Measurements from ENCODE around the gene CPPED1. TPM values are rescaled to one million over a fixed set of nuclear protein-coding genes. Genes with fewer than 3 reads are reported as not detected.

CPPED1 gene, protein sequence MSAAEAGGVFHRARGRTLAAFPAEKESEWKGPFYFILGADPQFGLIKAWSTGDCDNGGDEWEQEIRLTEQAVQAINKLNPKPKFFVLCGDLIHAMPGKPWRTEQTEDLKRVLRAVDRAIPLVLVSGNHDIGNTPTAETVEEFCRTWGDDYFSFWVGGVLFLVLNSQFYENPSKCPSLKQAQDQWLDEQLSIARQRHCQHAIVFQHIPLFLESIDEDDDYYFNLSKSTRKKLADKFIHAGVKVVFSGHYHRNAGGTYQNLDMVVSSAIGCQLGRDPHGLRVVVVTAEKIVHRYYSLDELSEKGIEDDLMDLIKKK
- 3.9 TPM for polyA plus RNA-seq (2012; ENCODE audit: low read depth, missing spikeins)

DNA sequence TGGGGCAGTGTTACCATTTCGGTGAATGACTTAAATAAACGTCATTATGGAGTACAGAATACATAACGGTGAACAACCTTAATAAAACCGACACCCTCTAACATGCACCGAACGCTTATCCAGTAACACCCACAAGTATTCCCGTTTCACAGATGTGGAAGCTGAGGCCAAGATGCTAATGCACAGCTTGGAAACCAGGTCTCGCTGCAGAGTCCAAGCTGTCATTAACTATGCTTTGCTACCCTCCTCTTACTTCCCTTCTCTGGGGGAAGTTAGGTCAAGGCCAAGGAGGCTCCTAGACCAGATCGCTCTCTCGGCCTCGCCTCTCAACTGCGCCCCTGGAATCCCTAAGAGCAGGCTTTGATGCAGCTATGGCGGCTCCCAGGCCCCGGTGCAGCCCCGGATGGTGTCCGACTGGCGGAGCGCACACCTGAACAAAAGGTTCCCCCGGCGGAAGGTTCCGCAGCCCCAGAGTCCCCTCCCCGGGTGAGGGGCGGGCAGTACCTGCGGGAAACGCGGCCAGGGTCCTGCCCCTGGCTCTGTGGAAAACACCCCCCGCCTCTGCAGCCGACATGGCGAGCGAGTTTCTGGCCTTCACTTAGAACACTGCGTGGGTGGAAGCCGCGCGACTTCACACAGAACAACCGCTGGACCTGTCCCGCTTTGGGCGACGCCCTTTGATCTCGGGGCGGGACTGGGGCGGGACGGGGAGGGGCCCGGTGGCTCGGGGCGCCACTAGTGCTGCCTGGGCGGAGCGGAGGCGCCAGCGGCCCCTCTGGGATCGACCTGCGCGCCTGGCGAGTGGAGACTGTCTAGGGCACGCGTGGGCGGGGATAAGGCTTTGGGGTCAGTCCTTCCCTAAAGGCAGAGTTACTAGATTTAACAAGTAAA, at the start of gene CPPED1:
Gene CPPED1 (minus strand): TSS at position 685 of the 891 bp plus-strand sequence. CDS start 111 bp downstream, at position 574.
- DNase-seq (ENCODE audit: insufficient read length, low spot score) (peak; percentile 86), FAIRE-seq (peak; percentile 79)
- TF ChIP-seq POU2F2 (IDR thresholded peaks at IDR 0.05; ENCODE audit: low read depth, low read length) (peak; percentile 81; the same call in 1 of the 2 replicates), TAF1 (IDR thresholded peaks at IDR 0.05; ENCODE audit: low read depth, low read length) (peak; percentile 98), PAX5 (IDR thresholded peaks at IDR 0.05; ENCODE audit: insufficient read depth, low read length, severe bottlenecking) (peak; percentile 52), SPI1 (IDR thresholded peaks at IDR 0.05; ENCODE audit: low read depth, low read length) (no peak), POLR2A (IDR thresholded peaks at IDR 0.05; ENCODE audit: low read depth, low read length) (peak; percentile 97), POLR2AphosphoS5 (IDR thresholded peaks at IDR 0.05; ENCODE audit: low read depth, low read length) (peak; percentile 92)

DNA sequence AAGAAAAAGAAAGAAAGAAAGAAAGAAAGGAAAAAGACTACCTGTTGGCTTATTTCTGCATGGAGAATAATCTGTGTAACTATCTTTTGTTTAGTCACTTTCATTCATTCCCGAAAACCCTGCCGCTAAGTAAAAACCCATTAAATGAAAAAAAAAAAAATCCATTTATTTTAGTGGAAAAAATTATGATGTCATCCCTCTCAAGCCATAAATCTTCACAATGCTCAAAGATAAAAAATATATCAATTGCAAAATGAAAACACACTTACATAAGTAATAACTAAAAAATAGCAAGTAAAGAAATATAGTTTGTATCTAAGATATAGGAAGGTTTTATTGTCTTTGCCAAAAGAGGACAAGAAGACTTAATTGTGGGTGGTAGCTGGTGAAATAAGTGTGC, 46.5 kb upstream of the CPPED1 start:
- no peak for TF ChIP-seq POLR2AphosphoS5 (IDR thresholded peaks at IDR 0.05; ENCODE audit: low read depth, low read length)
- TF ChIP-seq PAX5 (IDR thresholded peaks at IDR 0.05; ENCODE audit: insufficient read depth, low read length, severe bottlenecking) = no peak
- no peak for TF ChIP-seq POU2F2 (IDR thresholded peaks at IDR 0.05; ENCODE audit: low read depth, low read length)
- no peak for TF ChIP-seq SPI1 (IDR thresholded peaks at IDR 0.05; ENCODE audit: low read depth, low read length)
- no peak for TF ChIP-seq TAF1 (IDR thresholded peaks at IDR 0.05; ENCODE audit: low read depth, low read length)
- TF ChIP-seq POLR2A (IDR thresholded peaks at IDR 0.05; ENCODE audit: low read depth, low read length) = no peak
- no peak for DNase-seq (ENCODE audit: insufficient read length, low spot score)
- no peak for FAIRE-seq

DNA sequence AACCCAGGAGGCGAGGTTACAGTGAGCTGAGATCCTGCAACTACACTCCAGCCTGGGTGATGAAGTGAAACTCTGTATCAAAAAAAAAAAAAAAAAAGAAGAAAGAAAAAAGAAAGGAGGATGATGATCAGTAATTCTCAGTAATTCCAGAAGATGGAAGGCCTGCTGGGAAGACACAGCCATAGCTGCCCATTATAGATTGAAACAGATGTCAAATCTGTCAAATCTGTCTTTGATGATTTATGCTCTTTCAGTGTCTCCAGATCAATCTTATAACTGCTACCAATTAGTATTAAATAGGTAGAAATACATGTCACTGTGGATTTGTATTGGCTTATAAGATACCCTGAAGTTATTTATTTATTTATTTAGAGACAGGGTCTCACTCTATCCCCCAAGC, 42.9 kb upstream of the CPPED1 start:
- DNase-seq (ENCODE audit: insufficient read length, low spot score) (no peak), FAIRE-seq (no peak)
- no peak for TF ChIP-seq POU2F2 (IDR thresholded peaks at IDR 0.05; ENCODE audit: low read depth, low read length)
- no peak for TF ChIP-seq TAF1 (IDR thresholded peaks at IDR 0.05; ENCODE audit: low read depth, low read length)
- no peak for TF ChIP-seq SPI1 (IDR thresholded peaks at IDR 0.05; ENCODE audit: low read depth, low read length)
- no peak for TF ChIP-seq POLR2AphosphoS5 (IDR thresholded peaks at IDR 0.05; ENCODE audit: low read depth, low read length)
- no peak for TF ChIP-seq POLR2A (IDR thresholded peaks at IDR 0.05; ENCODE audit: low read depth, low read length)
- no peak for TF ChIP-seq PAX5 (IDR thresholded peaks at IDR 0.05; ENCODE audit: insufficient read depth, low read length, severe bottlenecking)

DNA sequence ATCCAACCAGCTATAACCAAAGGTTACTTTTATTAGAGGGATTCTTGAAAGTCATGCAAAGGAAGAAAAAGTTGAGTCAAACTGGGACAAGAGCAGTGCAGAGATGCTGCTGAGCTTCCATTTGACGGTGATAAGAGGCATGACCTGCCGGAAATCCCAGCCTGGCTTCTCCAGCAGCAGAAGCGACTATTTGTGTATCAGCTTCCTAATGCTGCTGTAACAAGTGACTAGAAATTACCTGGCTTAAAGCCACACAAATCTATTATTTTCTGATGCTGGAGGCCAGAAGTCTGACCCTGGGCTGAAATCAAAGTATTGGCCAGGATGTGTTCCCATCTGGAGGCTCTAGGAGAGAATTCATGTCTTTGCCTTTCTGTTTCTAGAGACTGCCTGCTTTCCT, 41.6 kb upstream of the CPPED1 start:
- TF ChIP-seq POU2F2 (IDR thresholded peaks at IDR 0.05; ENCODE audit: low read depth, low read length) = no peak
- no peak for TF ChIP-seq SPI1 (IDR thresholded peaks at IDR 0.05; ENCODE audit: low read depth, low read length)
- TF ChIP-seq PAX5 (IDR thresholded peaks at IDR 0.05; ENCODE audit: insufficient read depth, low read length, severe bottlenecking) = no peak
- TF ChIP-seq POLR2A (IDR thresholded peaks at IDR 0.05; ENCODE audit: low read depth, low read length) = no peak
- no peak for TF ChIP-seq POLR2AphosphoS5 (IDR thresholded peaks at IDR 0.05; ENCODE audit: low read depth, low read length)
- no peak for TF ChIP-seq TAF1 (IDR thresholded peaks at IDR 0.05; ENCODE audit: low read depth, low read length)
- DNase-seq (ENCODE audit: insufficient read length, low spot score) = no peak
- FAIRE-seq = no peak

DNA sequence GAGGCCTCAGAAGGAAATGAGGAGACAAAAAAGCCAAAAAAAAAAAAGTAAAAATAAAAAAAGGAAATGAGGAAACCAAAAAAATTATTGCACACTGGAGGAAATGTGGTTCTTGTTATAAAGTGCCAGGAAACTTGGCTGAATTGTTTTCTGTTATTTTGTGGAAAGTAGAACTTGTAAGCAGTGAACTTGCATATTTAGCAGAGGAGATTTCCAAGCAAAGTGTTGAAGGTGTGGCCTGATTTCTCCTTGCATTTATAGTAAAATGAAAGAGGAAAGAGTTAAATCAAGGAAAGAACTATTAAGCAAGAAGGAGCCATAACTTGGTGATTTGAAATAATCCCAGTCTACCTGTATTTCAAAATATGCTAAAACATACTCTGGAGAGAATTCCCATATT, 34.1 kb upstream of the CPPED1 start:
- DNase-seq (ENCODE audit: insufficient read length, low spot score) (no peak), FAIRE-seq (no peak)
- TF ChIP-seq POU2F2 (IDR thresholded peaks at IDR 0.05; ENCODE audit: low read depth, low read length) = no peak
- no peak for TF ChIP-seq POLR2A (IDR thresholded peaks at IDR 0.05; ENCODE audit: low read depth, low read length)
- no peak for TF ChIP-seq TAF1 (IDR thresholded peaks at IDR 0.05; ENCODE audit: low read depth, low read length)
- no peak for TF ChIP-seq SPI1 (IDR thresholded peaks at IDR 0.05; ENCODE audit: low read depth, low read length)
- TF ChIP-seq PAX5 (IDR thresholded peaks at IDR 0.05; ENCODE audit: insufficient read depth, low read length, severe bottlenecking) = no peak
- no peak for TF ChIP-seq POLR2AphosphoS5 (IDR thresholded peaks at IDR 0.05; ENCODE audit: low read depth, low read length)

DNA sequence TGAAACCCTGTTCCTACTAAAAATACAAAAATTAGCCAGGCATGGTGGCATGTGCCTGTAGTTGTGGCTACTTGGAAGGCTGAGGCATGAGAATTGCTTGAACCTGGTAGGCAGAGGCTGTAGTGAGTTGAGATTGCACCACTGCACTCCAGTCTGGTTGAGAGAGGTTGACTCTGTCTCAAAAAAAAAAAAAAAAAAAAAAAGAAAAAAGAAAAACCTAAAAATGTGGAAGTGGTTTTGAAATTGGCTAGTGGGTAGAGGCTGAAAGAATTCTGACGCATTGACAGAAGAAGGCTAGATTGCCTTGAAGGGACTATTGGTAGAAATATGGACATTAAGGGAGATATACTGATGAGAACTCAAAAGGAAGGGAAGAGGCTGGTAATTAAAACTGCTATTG, 33.6 kb upstream of the CPPED1 start:
- FAIRE-seq (no peak), DNase-seq (ENCODE audit: insufficient read length, low spot score) (no peak)
- no peak for TF ChIP-seq TAF1 (IDR thresholded peaks at IDR 0.05; ENCODE audit: low read depth, low read length)
- TF ChIP-seq POLR2AphosphoS5 (IDR thresholded peaks at IDR 0.05; ENCODE audit: low read depth, low read length) = no peak
- 0 out of 2 replicates have a peak, but pooled peaks have one; percentile 9 for TF ChIP-seq SPI1 (IDR thresholded peaks at IDR 0.05; ENCODE audit: low read depth, low read length)
- no peak for TF ChIP-seq POU2F2 (IDR thresholded peaks at IDR 0.05; ENCODE audit: low read depth, low read length)
- no peak for TF ChIP-seq PAX5 (IDR thresholded peaks at IDR 0.05; ENCODE audit: insufficient read depth, low read length, severe bottlenecking)

DNA sequence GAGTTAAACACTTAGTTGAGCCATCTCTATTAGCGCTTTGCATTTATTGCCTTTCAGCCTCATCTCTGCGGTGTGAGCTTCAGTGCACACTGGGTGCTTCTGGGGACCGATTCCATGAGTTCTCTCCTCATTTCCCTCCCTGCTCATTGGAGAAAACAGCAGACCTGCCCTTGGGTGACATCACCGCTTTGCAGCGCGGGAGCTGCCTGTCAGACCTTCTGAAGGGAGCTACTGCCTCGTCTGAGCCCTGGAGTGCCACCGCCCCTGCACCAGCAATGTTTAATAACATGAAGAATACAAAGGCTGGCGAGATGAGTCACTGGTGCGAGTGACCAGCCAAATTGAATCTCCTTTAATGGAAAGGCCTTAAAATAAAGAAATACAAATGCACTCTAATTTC, 30.2 kb upstream of the CPPED1 start:
- no peak for DNase-seq (ENCODE audit: insufficient read length, low spot score)
- FAIRE-seq = no peak
- TF ChIP-seq TAF1 (IDR thresholded peaks at IDR 0.05; ENCODE audit: low read depth, low read length) (no peak), POLR2AphosphoS5 (IDR thresholded peaks at IDR 0.05; ENCODE audit: low read depth, low read length) (no peak), PAX5 (IDR thresholded peaks at IDR 0.05; ENCODE audit: insufficient read depth, low read length, severe bottlenecking) (no peak), SPI1 (IDR thresholded peaks at IDR 0.05; ENCODE audit: low read depth, low read length) (no peak), POU2F2 (IDR thresholded peaks at IDR 0.05; ENCODE audit: low read depth, low read length) (no peak), POLR2A (IDR thresholded peaks at IDR 0.05; ENCODE audit: low read depth, low read length) (no peak)

DNA sequence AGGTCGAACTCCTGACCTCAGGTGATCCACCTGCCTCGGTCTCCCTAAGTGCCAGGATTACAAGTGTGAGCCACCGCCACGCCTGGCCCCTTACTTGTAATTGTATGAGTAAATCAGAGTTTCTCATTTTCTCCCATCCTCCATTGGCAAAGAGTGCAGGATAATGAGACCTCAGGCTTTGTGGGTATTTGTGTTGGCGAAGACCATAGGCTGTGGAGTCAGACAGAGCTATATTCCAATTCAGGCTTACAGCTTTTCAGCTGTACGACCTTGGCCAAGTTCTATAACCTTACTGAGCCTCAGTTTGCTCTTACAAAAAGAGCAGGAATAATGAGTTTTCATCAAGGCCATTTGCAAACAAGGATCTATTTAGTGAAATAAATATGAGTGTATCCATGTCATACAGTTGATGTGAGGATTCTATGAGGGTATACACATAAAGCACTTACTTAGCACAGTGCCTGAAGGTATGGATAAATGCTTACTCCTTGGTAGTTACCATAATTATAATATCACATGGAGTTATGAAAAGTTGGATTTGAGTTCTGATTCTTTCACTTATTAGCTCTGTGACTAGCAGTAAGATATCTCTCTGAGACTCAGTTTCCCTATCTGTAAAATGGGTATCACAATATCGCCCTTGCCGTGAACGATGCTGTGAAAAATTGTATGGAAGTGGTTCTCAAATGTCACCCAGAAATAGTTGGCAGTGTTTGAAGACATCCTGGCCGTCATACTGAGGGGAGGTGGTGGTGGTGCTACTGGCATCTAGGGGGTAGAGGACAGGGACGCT, 25.6 kb upstream of the CPPED1 start:
- DNase-seq (ENCODE audit: insufficient read length, low spot score) (no peak), FAIRE-seq (peak; percentile 31)
- TF ChIP-seq SPI1 (IDR thresholded peaks at IDR 0.05; ENCODE audit: low read depth, low read length) = no peak
- no peak for TF ChIP-seq PAX5 (IDR thresholded peaks at IDR 0.05; ENCODE audit: insufficient read depth, low read length, severe bottlenecking)
- TF ChIP-seq POU2F2 (IDR thresholded peaks at IDR 0.05; ENCODE audit: low read depth, low read length) = no peak
- TF ChIP-seq POLR2AphosphoS5 (IDR thresholded peaks at IDR 0.05; ENCODE audit: low read depth, low read length) = no peak
- TF ChIP-seq POLR2A (IDR thresholded peaks at IDR 0.05; ENCODE audit: low read depth, low read length) = no peak
- no peak for TF ChIP-seq TAF1 (IDR thresholded peaks at IDR 0.05; ENCODE audit: low read depth, low read length)
